Endometrium (tissue), 2 donors: Measurements from ENCODE around the gene LRRC53.

Experiments
- FAIRE-seq: peaks from 2 replicates; lab custom pipeline; 2012; peaks lifted over from hg19 to GRCh38; lab: Jason Lieb, UNC
- donor health status: control.
- donor health status: control.

The LRRC53 gene

GRCh38 chr1:74512170-74512915 is at the start of gene LRRC53:
Gene LRRC53 (minus strand): TSS chr1:74512611. CDS start chr1:74483349, 29,262 bp downstream.
- FAIRE-seq: no peak

GRCh38 chr1:74549932-74550331 is 37.5 kb upstream of the LRRC53 start:
- FAIRE-seq: no peak

- no peak for FAIRE-seq
Measured at GRCh38 chr1:74548961-74549750, 36.7 kb upstream of the LRRC53 start.

- no peak for FAIRE-seq
Measured at GRCh38 chr1:74545821-74546220, 33.4 kb upstream of the LRRC53 start.

- no peak for FAIRE-seq
Measured at GRCh38 chr1:74534241-74534640, 21.8 kb upstream of the LRRC53 start.

GRCh38 chr1:74531796-74532195 is 19.4 kb upstream of the LRRC53 start:
- no peak for FAIRE-seq

GRCh38 chr1:74530892-74531291 is 18.5 kb upstream of the LRRC53 start:
- FAIRE-seq: no peak

GRCh38 chr1:74528123-74528522 is 15.7 kb upstream of the LRRC53 start:
- FAIRE-seq: no peak

GRCh38 chr1:74526708-74527107 is 14.3 kb upstream of the LRRC53 start:
- FAIRE-seq: no peak

GRCh38 chr1:74523873-74524480 is 11.6 kb upstream of the LRRC53 start:
- FAIRE-seq: no peak

- no peak for FAIRE-seq
Measured at GRCh38 chr1:74522148-74522547, 9.7 kb upstream of the LRRC53 start.

- FAIRE-seq: no peak
Measured at GRCh38 chr1:74517599-74518051, 5.2 kb upstream of the LRRC53 start.

GRCh38 chr1:74513411-74514300 is 1.2 kb upstream of the LRRC53 start:
- FAIRE-seq: no peak

- FAIRE-seq: no peak
Measured at GRCh38 chr1:74508449-74508848, 4.0 kb downstream of the LRRC53 start.

GRCh38 chr1:74505928-74506710 is 6.3 kb downstream of the LRRC53 start:
- FAIRE-seq: no peak

- no peak for FAIRE-seq
Measured at GRCh38 chr1:74504933-74505512, 7.4 kb downstream of the LRRC53 start.

GRCh38 chr1:74504125-74504932 is 8.1 kb downstream of the LRRC53 start:
- FAIRE-seq: no peak

- FAIRE-seq: no peak
Measured at GRCh38 chr1:74502858-74503257, 9.6 kb downstream of the LRRC53 start.

- peak; percentile 35 for FAIRE-seq
Measured at GRCh38 chr1:74502432-74502831, 10.0 kb downstream of the LRRC53 start.

GRCh38 chr1:74498901-74499300 is 13.5 kb downstream of the LRRC53 start:
- no peak for FAIRE-seq
